K562 (cell line): Measurements from ENCODE around the gene PELI3. TPM values are rescaled to one million over a fixed set of nuclear protein-coding genes. Genes with fewer than 3 reads are reported as not detected.

Experiments
- CGGBP1 ChIP-seq: fragments of 250-450 bp; sonication (Bioruptor Pico); IDR thresholded peaks from 2 replicates; pipeline ENCODE4 v1.9.0; 2021; ENCODE audit warnings: mild to moderate bottlenecking
- HCFC1 ChIP-seq: IDR thresholded peaks from 2 replicates; pipeline ENCODE4 v1.6.1; 2012; ENCODE audit warnings: low read depth, low read length, improper control_type of control experiment
- HDAC1 ChIP-seq, 2 experiments: fragments of 450-650 bp; IDR thresholded peaks; 2 replicates each; pipeline ENCODE4 v1.6.1; 2016 to 2017; ENCODE audit warnings: inconsistent platforms in 1 of 2, mild to moderate bottlenecking in 1 of 2, moderate library complexity in 1 of 2
- LCOR ChIP-seq: sonication (generic); formaldehyde crosslinking; IDR thresholded peaks from 2 replicates; pipeline ENCODE4 v1.8.0; 2022; ENCODE audit warnings: mild to moderate bottlenecking, missing genetic modification reagents
- PCBP2 ChIP-seq: fragments of 200-400 bp; formaldehyde crosslinking; IDR thresholded peaks from 2 replicates; pipeline ENCODE4 v1.6.1; 2018; ENCODE audit warnings: low read length, low read depth, mild to moderate bottlenecking, moderate library complexity; ENCODE audit not compliant: poor library complexity, severe bottlenecking
- RCOR1 ChIP-seq, 2 experiments: IDR thresholded peaks; 2 replicates each; pipeline ENCODE4 v1.6.1; 2012; ENCODE audit warnings: low read depth in 2 of 2, low read length in 2 of 2, borderline replicate concordance in 1 of 2, improper control_type of control experiment in 1 of 2
- SETDB1 ChIP-seq: IDR thresholded peaks from one replicate; pipeline ENCODE4 v1.6.1; 2012; ENCODE audit warnings: low read length, control low read depth, inconsistent platforms
- SREBF1 ChIP-seq: fragments of 150-350 bp; IDR thresholded peaks from 2 replicates; pipeline ENCODE4 v1.6.1; 2014; ENCODE audit warnings: antibody characterized with exemption, low read depth, low read length, borderline replicate concordance
- TOE1 ChIP-seq, 2 experiments: fragments of 450-650 bp in 1 of 2; sonication (generic) in 1 of 2; formaldehyde crosslinking in 1 of 2; IDR thresholded peaks; 2 replicates each; pipeline versions ENCODE4 v1.7.1 to v1.8.0; 2016 to 2022; ENCODE audit warnings: borderline replicate concordance in 2 of 2, mild to moderate bottlenecking in 2 of 2, antibody characterized with exemption in 1 of 2, inconsistent platforms in 1 of 2, low read depth in 1 of 2, missing genetic modification reagents in 1 of 2, moderate library complexity in 1 of 2
- ZNF384 ChIP-seq: IDR thresholded peaks from 2 replicates; pipeline ENCODE4 v1.6.1; 2012; ENCODE audit warnings: low read depth, low read length, improper control_type of control experiment
- ZNF436 ChIP-seq: fragments of 250-450, 450-650 bp; sonication (Bioruptor Pico); formaldehyde crosslinking; IDR thresholded peaks from 2 replicates; pipeline ENCODE4 v1.7.0; 2020; ENCODE audit warnings: mild to moderate bottlenecking
- ZNF79 ChIP-seq: fragments of 250-450 bp; sonication (Bioruptor Pico); IDR thresholded peaks from 2 replicates; pipeline ENCODE4 v1.4.0; 2020; ENCODE audit warnings: low read depth, mild to moderate bottlenecking, moderate library complexity
- polyA plus RNA-seq, 8 experiments: library from polyadenylated mRNA; depleted of rRNA in 4 of 8; stranded (reverse) in 5 of 8; unstranded in 3 of 8; fragments of >200 nt; fragmentation: Nextera tagmentation in 2 of 8; fragmentation: Illumina TruSeq in 1 of 8; extraction: Ambion mirVana in 2 of 8; extraction: Trizol in 1 of 8; gene quantifications; 2 replicates each; pipeline versions ENCODE4 v1.2.1 to v1.2.3, GENCODE V29; 2011 to 2014; ENCODE audit warnings: inconsistent platforms in 1 of 8, missing spikeins in 1 of 8
- total RNA-seq, 7 experiments: library from RNA; depleted of rRNA in 6 of 7; stranded (reverse); fragments of >200 nt in 6 of 7; fragmentation: Illumina TruSeq in 2 of 7; extraction: Trizol in 2 of 7; gene quantifications; 2 replicates each; pipeline versions ENCODE4 v1.2.1 to v1.2.3, GENCODE V29; 2011 to 2021; ENCODE audit warnings: low replicate concordance in 1 of 7
- TF ChIP-seq, protein P1 (sequence below): fragments of 250-450 bp; sonication (Bioruptor Pico); IDR thresholded peaks from 2 replicates; pipeline ENCODE4 v1.4.0; 2020; ENCODE audit warnings: mild to moderate bottlenecking, moderate library complexity
- TF ChIP-seq, protein P2 (sequence below), 2 experiments: IDR thresholded peaks in 1 of 2; conservative IDR thresholded peaks in 1 of 2; 2 replicates each; pipeline ENCODE4 v1.6.1; 2016; ENCODE audit warnings: low read depth in 2 of 2, mild to moderate bottlenecking in 1 of 2, missing compliant biosample characterization in 1 of 2, missing genetic modification characterization in 1 of 2, moderate library complexity in 1 of 2
- TF ChIP-seq, protein P3 (sequence below): fragments of 250-450 bp; sonication (Bioruptor Pico); IDR thresholded peaks from 2 replicates; pipeline ENCODE4 v1.8.0; 2021; ENCODE audit warnings: moderate library complexity, mild to moderate bottlenecking, inconsistent platforms
- TF ChIP-seq, protein P4 (sequence below): fragments of 250-450 bp; sonication (Bioruptor Pico); IDR thresholded peaks from 2 replicates; pipeline ENCODE4 v1.8.0; 2021; ENCODE audit warnings: mild to moderate bottlenecking, moderate library complexity

PELI3 gene
- total and polyA plus RNA-seq, 9 of the 15 experiments (the other 6 are each of a cell fraction or from before 2014, with no cell fraction given), result 0.17 to 4.2 (median 1.9) TPM

- TF ChIP-seq, protein P1, sequence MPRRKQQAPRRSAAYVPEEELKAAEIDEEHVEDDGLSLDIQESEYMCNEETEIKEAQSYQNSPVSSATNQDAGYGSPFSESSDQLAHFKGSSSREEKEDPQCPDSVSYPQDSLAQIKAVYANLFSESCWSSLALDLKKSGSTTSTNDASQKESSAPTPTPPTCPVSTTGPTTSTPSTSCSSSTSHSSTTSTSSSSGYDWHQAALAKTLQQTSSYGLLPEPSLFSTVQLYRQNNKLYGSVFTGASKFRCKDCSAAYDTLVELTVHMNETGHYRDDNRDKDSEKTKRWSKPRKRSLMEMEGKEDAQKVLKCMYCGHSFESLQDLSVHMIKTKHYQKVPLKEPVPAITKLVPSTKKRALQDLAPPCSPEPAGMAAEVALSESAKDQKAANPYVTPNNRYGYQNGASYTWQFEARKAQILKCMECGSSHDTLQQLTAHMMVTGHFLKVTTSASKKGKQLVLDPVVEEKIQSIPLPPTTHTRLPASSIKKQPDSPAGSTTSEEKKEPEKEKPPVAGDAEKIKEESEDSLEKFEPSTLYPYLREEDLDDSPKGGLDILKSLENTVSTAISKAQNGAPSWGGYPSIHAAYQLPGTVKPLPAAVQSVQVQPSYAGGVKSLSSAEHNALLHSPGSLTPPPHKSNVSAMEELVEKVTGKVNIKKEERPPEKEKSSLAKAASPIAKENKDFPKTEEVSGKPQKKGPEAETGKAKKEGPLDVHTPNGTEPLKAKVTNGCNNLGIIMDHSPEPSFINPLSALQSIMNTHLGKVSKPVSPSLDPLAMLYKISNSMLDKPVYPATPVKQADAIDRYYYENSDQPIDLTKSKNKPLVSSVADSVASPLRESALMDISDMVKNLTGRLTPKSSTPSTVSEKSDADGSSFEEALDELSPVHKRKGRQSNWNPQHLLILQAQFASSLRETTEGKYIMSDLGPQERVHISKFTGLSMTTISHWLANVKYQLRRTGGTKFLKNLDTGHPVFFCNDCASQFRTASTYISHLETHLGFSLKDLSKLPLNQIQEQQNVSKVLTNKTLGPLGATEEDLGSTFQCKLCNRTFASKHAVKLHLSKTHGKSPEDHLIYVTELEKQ (CRISPR knock-in tag), result no peak
- TF ChIP-seq, protein P2, sequence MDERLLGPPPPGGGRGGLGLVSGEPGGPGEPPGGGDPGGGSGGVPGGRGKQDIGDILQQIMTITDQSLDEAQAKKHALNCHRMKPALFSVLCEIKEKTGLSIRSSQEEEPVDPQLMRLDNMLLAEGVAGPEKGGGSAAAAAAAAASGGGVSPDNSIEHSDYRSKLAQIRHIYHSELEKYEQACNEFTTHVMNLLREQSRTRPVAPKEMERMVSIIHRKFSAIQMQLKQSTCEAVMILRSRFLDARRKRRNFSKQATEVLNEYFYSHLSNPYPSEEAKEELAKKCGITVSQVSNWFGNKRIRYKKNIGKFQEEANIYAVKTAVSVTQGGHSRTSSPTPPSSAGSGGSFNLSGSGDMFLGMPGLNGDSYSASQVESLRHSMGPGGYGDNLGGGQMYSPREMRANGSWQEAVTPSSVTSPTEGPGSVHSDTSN (CRISPR knock-in tag; IDR thresholded peaks at IDR 0.05; ENCODE audit: low read depth), result peak; percentile 89
- TF ChIP-seq, protein P2 (tag; conservative IDR thresholded peaks at IDR 0.05; ENCODE audit: low read depth), result peak; percentile 95
- TF ChIP-seq PCBP2, result no peak
- peak; percentile 39 to 97; a peak in 3 of 4 replicates for TF ChIP-seq HDAC1 (IDR thresholded peaks at IDR 0.05)
- TF ChIP-seq HCFC1, result no peak; the same call in 1 of the 2 replicates
- TF ChIP-seq RCOR1 (IDR thresholded peaks at IDR 0.05; ENCODE audit: borderline replicate concordance in 1 of 2, low read depth in 2 of 2, low read length in 2 of 2), result peak in 1 of 2 experiments; percentile 91; a peak in 3 of 4 replicates
- no peak for TF ChIP-seq SREBF1
- TF ChIP-seq, protein P3, sequence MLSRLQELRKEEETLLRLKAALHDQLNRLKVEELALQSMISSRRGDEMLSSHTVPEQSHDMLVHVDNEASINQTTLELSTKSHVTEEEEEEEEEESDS (CRISPR knock-in tag), result no peak
- TF ChIP-seq TOE1 (IDR thresholded peaks at IDR 0.05; ENCODE audit: borderline replicate concordance), result peak; percentile 93
- no peak for TF ChIP-seq TOE1 (CRISPR knock-in tag; IDR thresholded peaks at IDR 0.05; ENCODE audit: borderline replicate concordance, low read depth)
- TF ChIP-seq ZNF79 (CRISPR knock-in tag), result no peak
- no peak for TF ChIP-seq ZNF436
- no peak for TF ChIP-seq SETDB1
- TF ChIP-seq, protein P4, sequence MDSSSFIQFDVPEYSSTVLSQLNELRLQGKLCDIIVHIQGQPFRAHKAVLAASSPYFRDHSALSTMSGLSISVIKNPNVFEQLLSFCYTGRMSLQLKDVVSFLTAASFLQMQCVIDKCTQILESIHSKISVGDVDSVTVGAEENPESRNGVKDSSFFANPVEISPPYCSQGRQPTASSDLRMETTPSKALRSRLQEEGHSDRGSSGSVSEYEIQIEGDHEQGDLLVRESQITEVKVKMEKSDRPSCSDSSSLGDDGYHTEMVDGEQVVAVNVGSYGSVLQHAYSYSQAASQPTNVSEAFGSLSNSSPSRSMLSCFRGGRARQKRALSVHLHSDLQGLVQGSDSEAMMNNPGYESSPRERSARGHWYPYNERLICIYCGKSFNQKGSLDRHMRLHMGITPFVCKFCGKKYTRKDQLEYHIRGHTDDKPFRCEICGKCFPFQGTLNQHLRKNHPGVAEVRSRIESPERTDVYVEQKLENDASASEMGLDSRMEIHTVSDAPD (CRISPR knock-in tag), result no peak
- no peak for TF ChIP-seq CGGBP1 (CRISPR knock-in tag)
- peak; percentile 42; the same call in 1 of the 2 replicates for TF ChIP-seq LCOR (CRISPR knock-in tag)
- TF ChIP-seq ZNF384, result no peak
Observed at GRCh38 chr11:66480117-66480938, 13.6 kb downstream of the PELI3 start, which contains the start of gene DPP3 (continued).
